Heart right ventricle (tissue), 16 donors: ENCODE measurements around the gene PLCH1. TPM values are rescaled to one million over a fixed set of nuclear protein-coding genes. Genes with fewer than 3 reads are reported as not detected.
A peak's percentile ranks its signal among the peaks of the same experiment; 100 is the strongest.

ENCODE experiments used
- ATAC-seq, 8 donors: fragments of 200-7000 bp; cut with Tn5 transposase; one replicate each; pipeline ENCODE4 v1.9.1; 2020; ENCODE audit warnings: mild to moderate bottlenecking in 8 of 8, moderate library complexity in 8 of 8, moderate number of reproducible peaks in 1 of 8
- DNase-seq, 2 donors: peaks; one replicate each; pipeline ENCODE4 v3.0.0-alpha.2; 2020
- H3K27ac ChIP-seq, 10 donors: fragments of 200-600 bp; sonication (generic) in 2 of 10; one replicate each; pipeline versions ENCODE4 v1.5.0 to v1.8.0; 2020 to 2022; ENCODE audit warnings: mild to moderate bottlenecking in 3 of 10
- H3K27me3 ChIP-seq, 7 donors: fragments of 200-600 bp; one replicate each; pipeline ENCODE4 v1.8.0; 2021 to 2022; ENCODE audit warnings: mild to moderate bottlenecking in 2 of 7
- H3K36me3 ChIP-seq, 9 donors: fragments of 200-600 bp; sonication (generic) in 1 of 9; one replicate each; pipeline versions ENCODE4 v1.5.0 to v1.8.0; 2020 to 2022; ENCODE audit warnings: mild to moderate bottlenecking in 2 of 9
- H3K4me1 ChIP-seq, 9 donors: fragments of 200-600 bp; sonication (generic) in 1 of 9; one replicate each; pipeline versions ENCODE4 v1.5.0 to v1.8.0; 2020 to 2022; ENCODE audit warnings: mild to moderate bottlenecking in 4 of 9
- H3K4me3 ChIP-seq, 10 donors: fragments of 200-600 bp; sonication (generic) in 2 of 10; one replicate each; pipeline versions ENCODE4 v1.5.0 to v1.8.0; 2020 to 2022; ENCODE audit warnings: mild to moderate bottlenecking in 7 of 10, moderate library complexity in 2 of 10
- H3K9me3 ChIP-seq, 11 donors: fragments of 200-600 bp in 10 of 11; sonication (generic) in 2 of 11; one replicate each; pipeline versions ENCODE4 v1.5.0 to v1.8.0; 2013 to 2022; ENCODE audit warnings: mild to moderate bottlenecking in 2 of 11, control low read depth in 1 of 11, moderate library complexity in 1 of 11
- WGBS, 2 donors: extraction: QIAGEN DNeasy Blood & Tissue Kit; methylation state at CpG; one replicate each; pipeline ENCODE4 v1.1.7; 2013; ENCODE audit warnings: inconsistent platforms in 1 of 2; 5-methylcytosine and 5-hydroxymethylcytosine counted together
- intact Hi-C, 10 donors: fragments of 100-400 bp; cut with DNase I; formaldehyde crosslinking; loops; one replicate each; pipeline versions ENCODE4 v1.11.1 to v1.14.2; 2022
- polyA plus RNA-seq, 2 donors: library from polyadenylated mRNA; stranded (reverse); fragments of 200-250 nt; gene quantifications; one replicate each; pipeline ENCODE4 v1.2.3, GENCODE V29; 2013
- total RNA-seq, 10 donors: library from RNA; stranded (reverse); fragmentation: NEBNext Ultra II Directional in 3 of 10; extraction: Animal tissue kit (Norgen Biotek cat#: 25700) in 3 of 10; gene quantifications; one replicate each; pipeline versions ENCODE4 v1.2.1 to v1.2.4, GENCODE V29; 2021 to 2023
- TF ChIP-seq, protein P1 (sequence below), 9 donors: fragments of 200-600 bp; sonication (generic) in 2 of 9; IDR thresholded peaks; one replicate each; pipeline versions ENCODE4 v1.5.0 to v1.8.0; 2021 to 2022; ENCODE audit warnings: antibody characterized with exemption in 9 of 9, mild to moderate bottlenecking in 5 of 9, moderate library complexity in 1 of 9
- donor health status: Arrhythmogenic right ventricular cardiomyopathy.
- donor health status: ischemic (EF 13 %, LVEDD 7.1; RV severe dilation, severe dysfunction).
- donor health status: healthy with polysubstance abuse.
- donor health status: DM: no; HTN: yes; CAD: no.
- donor health status: DM: no; HTN: no; CAD: no.
- donor health status: ischemic (EF 25% LVEDD 6.9; RV normal size, moderate dysfunction).
- donor health status: ischemic (EF 25% LVEDD 5.7; RV mildly dilated, moderate dysfunction).
- donor health status: healthy.
- donor health status: DM: yes; HTN: yes; CAD: no.
- donor health status: Ischemic cardiomyopathy.
- donor health status: ischemic (EF 35%, LVEDD 5.7; RV mildly dilated, moderate dysfunction).
- donor health status: nonischemic (EF 11% LVEDD 7.7; RV severe dilation, severe dysfunction).
- donor health status: DM: yes; HTN: yes; CAD: no.
- donor health status: PGD.
- donor health status: ischemic (EF 29% LVEDD 5.4; RV normal size, mild dysfunction).
- donor health status: nonischemic (EF 23%, LVEDD 6.1; RV moderate dilation, normal function).

PLCH1 gene
- total and polyA plus RNA-seq, 12 donors: 0.13 to 2.1 (median 0.51) TPM

DNA sequence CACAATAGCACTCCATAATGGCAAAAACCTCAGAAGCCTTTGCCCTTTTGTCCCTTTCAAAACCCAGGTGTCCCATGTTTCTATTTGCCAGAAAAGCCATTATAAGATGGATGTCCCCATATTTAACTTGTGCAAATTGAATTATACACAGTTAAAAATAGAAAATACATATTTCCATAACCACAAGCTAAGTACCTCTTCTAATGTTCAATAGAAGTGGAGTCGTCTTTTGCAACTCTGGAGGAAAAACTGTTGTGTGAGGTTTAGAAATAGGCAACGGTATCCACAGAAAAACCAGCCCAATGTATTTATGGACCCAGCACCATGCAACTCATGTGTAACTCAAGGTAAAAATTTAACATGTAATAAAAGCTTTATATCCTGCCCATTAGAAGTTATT lies 367.8 kb downstream of the PLCH1 start:
- ATAC-seq: no peak
- TF ChIP-seq, protein P1, sequence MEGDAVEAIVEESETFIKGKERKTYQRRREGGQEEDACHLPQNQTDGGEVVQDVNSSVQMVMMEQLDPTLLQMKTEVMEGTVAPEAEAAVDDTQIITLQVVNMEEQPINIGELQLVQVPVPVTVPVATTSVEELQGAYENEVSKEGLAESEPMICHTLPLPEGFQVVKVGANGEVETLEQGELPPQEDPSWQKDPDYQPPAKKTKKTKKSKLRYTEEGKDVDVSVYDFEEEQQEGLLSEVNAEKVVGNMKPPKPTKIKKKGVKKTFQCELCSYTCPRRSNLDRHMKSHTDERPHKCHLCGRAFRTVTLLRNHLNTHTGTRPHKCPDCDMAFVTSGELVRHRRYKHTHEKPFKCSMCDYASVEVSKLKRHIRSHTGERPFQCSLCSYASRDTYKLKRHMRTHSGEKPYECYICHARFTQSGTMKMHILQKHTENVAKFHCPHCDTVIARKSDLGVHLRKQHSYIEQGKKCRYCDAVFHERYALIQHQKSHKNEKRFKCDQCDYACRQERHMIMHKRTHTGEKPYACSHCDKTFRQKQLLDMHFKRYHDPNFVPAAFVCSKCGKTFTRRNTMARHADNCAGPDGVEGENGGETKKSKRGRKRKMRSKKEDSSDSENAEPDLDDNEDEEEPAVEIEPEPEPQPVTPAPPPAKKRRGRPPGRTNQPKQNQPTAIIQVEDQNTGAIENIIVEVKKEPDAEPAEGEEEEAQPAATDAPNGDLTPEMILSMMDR (IDR thresholded peaks at IDR 0.05): no peak
- Histone ChIP-seq H3K9me3 (no peaks in the 10 kb centered on the region), H3K4me1 (peaks cover 0 to 12% (median 5%) of the 10 kb centered on the region in 9 donors), H3K4me3 (no peak overlapping the region), H3K27me3 (no peaks in the 10 kb centered on the region), H3K27ac (no peak overlapping the region), H3K36me3 (no peaks in the 10 kb centered on the region)
- no peak for DNase-seq
- 84 to 96% methylated on average over 2 of the region's 2 CpGs for WGBS, 2 donors
- intact Hi-C loops: no loop called here

GRCh38 chr3:155372281-155372680 lies 372.6 kb downstream of the PLCH1 start:
- peak overlapping the region in 1 of 10 donors; percentile 3 for H3K27ac ChIP-seq
- no peaks in the 10 kb centered on the region for H3K27me3 ChIP-seq
- intact Hi-C loops: no loop called here

DNA sequence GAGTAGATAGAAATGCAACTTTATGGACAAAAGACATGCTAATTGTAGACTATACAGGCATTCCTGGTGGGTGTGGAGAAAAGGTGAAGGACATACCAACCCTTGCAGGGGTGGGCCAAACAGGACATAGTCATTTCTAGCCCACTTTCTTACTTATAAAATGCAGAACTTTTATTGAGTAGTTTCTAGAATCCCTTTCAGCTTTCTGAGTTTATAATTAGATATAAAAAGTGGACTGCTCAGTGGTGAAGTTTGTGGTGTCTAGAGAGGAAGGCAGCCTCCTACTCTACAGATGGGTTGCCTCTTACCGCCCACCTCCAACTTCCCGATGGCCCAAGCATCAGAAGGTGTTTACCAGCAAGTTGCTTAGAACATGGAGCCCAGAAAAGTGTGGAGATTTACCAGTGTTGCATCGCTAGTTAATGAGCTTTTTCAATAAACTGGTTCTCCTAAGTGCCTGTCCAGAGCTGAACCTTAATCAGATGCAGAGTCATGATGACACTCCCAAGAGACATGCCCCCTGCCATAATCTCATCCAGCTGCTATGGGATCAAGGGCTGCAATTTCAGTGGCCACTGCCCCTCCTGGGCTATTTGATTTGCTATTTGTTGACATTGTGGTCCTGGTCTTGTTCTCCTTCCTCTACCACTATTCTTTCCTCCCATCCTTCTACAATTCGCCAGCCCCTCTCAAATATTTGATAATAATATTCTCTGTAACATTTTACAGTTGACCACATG lies 373.9 kb downstream of the PLCH1 start:
- DNase-seq: no peak
- Histone ChIP-seq H3K4me3 (no peak overlapping the region), H3K36me3 (no peaks in the 10 kb centered on the region), H3K4me1 (peaks cover 0 to 56% (median 25%) of the 10 kb centered on the region in 9 donors), H3K9me3 (peaks cover 0 to 8% (median 0%) of the 10 kb centered on the region in 11 donors), H3K27ac (peak overlapping the region in 8 of 10 donors; percentile 7 to 63 (median 42)), H3K27me3 (no peaks in the 10 kb centered on the region)
- 76 to 85% methylated on average over 4 of the region's 4 CpGs for WGBS, 2 donors
- peak in 2 of 8 donors; percentile 5 to 23 for ATAC-seq
- TF ChIP-seq, protein P1 (IDR thresholded peaks at IDR 0.05): no peak
- intact Hi-C loops: no loop called here

More at GRCh38 chr3:155372281-155372680, 372.6 kb downstream of the PLCH1 start:
- no peak for ATAC-seq
- no peak for DNase-seq
- TF ChIP-seq, protein P1 (IDR thresholded peaks at IDR 0.05): no peak
- H3K9me3 ChIP-seq: no peaks in the 10 kb centered on the region
- no peaks in the 10 kb centered on the region for H3K36me3 ChIP-seq
- H3K4me1 ChIP-seq: peaks cover 0 to 56% (median 25%) of the 10 kb centered on the region in 9 donors
- 90 to 91% methylated on average over 1 of the region's 1 CpG for WGBS, 2 donors
- no peak overlapping the region for H3K4me3 ChIP-seq

DNA sequence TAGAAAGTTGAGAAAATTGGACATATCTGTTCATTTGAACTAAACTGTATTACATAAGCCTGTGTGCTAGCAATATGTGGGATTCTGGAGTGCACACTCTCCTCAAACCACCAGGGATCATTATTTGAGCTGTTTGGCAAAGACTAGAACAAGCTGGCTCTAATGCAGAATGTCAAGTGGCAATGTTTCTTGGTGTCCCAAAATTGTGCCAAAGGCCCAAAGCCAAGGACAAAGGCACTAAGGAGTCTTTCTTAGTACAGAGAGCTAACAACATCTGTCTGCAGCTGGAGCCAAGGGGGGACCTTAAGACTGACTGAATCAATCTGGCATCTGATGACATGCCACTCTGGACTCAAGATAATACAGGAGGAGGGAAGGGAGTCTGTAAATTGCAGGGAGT lies 374.7 kb downstream of the PLCH1 start:
- Histone ChIP-seq H3K27ac (peak overlapping the region in 8 of 10 donors; percentile 7 to 63 (median 42)), H3K4me3 (no peak overlapping the region), H3K27me3 (no peaks in the 10 kb centered on the region), H3K4me1 (peaks cover 0 to 56% (median 25%) of the 10 kb centered on the region in 9 donors), H3K9me3 (peaks cover 0 to 15% (median 7%) of the 10 kb centered on the region in 11 donors), H3K36me3 (no peaks in the 10 kb centered on the region)
- intact Hi-C loops: no loop called here
- DNase-seq (peak; percentile 13 to 62), ATAC-seq (peak; percentile 80 to 97 (median 93))
- TF ChIP-seq, protein P1 (IDR thresholded peaks at IDR 0.05): peak in 5 of 9 donors; percentile 7 to 38 (median 31)
